Adrenal gland (tissue), 12 donors: ENCODE results near the gene ENDOD1. TPM values are rescaled to one million over a fixed set of nuclear protein-coding genes. Genes with fewer than 3 reads are reported as not detected.

ENCODE experiments used
- DNase-seq, 7 donors: peaks; one replicate each; pipeline ENCODE4 v3.0.0-alpha.2; 2019 to 2020
- H3K27ac ChIP-seq, 5 donors: fragments of 200-600 bp; sonication (generic) in 4 of 5; 1 replicate in 3 of 5; 2 replicates in 2 of 5; pipeline versions ENCODE4 v1.5.1 to v1.8.0; 2016 to 2020; ENCODE audit warnings: mild to moderate bottlenecking in 1 of 5
- H3K27me3 ChIP-seq: fragments of 200-600 bp; 2 replicates; pipeline ENCODE4 v1.8.0; 2021
- H3K36me3 ChIP-seq, 2 donors: fragments of 200-600 bp; replicated peaks in 1 of 2; 1 replicate in 1 of 2; 2 replicates in 1 of 2; pipeline versions ENCODE4 v1.5.1 to v1.8.0; 2018 to 2022
- H3K4me1 ChIP-seq, 2 donors: fragments of 200-600 bp; replicated peaks in 1 of 2; 1 replicate in 1 of 2; 2 replicates in 1 of 2; pipeline versions ENCODE4 v1.5.1 to v1.8.0; 2018 to 2021
- H3K4me3 ChIP-seq, 4 donors: fragments of 200-600 bp; sonication (generic) in 3 of 4; one replicate each; pipeline ENCODE4 v1.5.1; 2016 to 2018
- H3K9me3 ChIP-seq, 3 donors: fragments of 200-600 bp; sonication (generic) in 1 of 3; replicated peaks in 1 of 3; 1 replicate in 2 of 3; 2 replicates in 1 of 3; pipeline versions ENCODE4 v1.5.1 to v1.8.0; 2016 to 2021
- POLR2A ChIP-seq, 2 donors: fragments of 450-650 bp; IDR thresholded peaks; one replicate each; pipeline ENCODE4 v1.6.1; 2017; ENCODE audit warnings: antibody characterized with exemption in 2 of 2, mild to moderate bottlenecking in 2 of 2, moderate library complexity in 1 of 2
- WGBS, 4 donors: extraction: QIAGEN DNeasy Blood & Tissue Kit in 2 of 4; methylation state at CpG; one replicate each; pipeline versions ENCODE4 v1.1.5 to v1.1.7; 2013 to 2017; 5-methylcytosine and 5-hydroxymethylcytosine counted together
- intact Hi-C, 2 donors: fragments of 100-400 bp; cut with DNase I; formaldehyde crosslinking; loops; one replicate each; pipeline versions ENCODE4 v1.14.1 to v1.15.0; 2022 to 2023
- polyA plus RNA-seq, 3 donors: library from polyadenylated mRNA; stranded (reverse); fragments of 200-250 nt in 2 of 3; fragments of 350-450 nt in 1 of 3; fragmentation: Illumina TruSeq in 1 of 3; extraction: RNeasy Lipid Tissue Mini Kit (QIAGEN cat#74804) in 1 of 3; gene quantifications; one replicate each; pipeline ENCODE4 v1.2.3, GENCODE V29; 2013 to 2014
- total RNA-seq, 9 donors: library from RNA; depleted of rRNA in 4 of 9; stranded (reverse); fragments of >200 nt in 4 of 9; fragments of 120-200 nt in 1 of 9; fragmentation: NEBNext Ultra II Directional in 1 of 9; extraction: Animal tissue kit (Norgen Biotek cat#: 25700) in 1 of 9; gene quantifications; one replicate each; pipeline versions ENCODE4 v1.1.0 to v1.2.4, GENCODE V29; 2013 to 2023
- TF ChIP-seq, protein P1 (sequence below), 6 experiments: fragments of 450-650 bp in 4 of 6; fragments of 200-600 bp in 2 of 6; sonication (generic) in 1 of 6; IDR thresholded peaks; 1 replicate in 5 of 6; 2 replicates in 1 of 6; pipeline versions ENCODE4 v1.5.1 to v1.8.0; 2016 to 2021; ENCODE audit warnings: antibody characterized with exemption in 6 of 6, mild to moderate bottlenecking in 2 of 6, moderate library complexity in 1 of 6
- donor health status: healthy with polysubstance abuse.
- donor health status: Bipolar disorder and iron deficiency.
- donor health status: DM: yes; HTN: yes; CAD: no.
- donor health status: DM: no; HTN: no; CAD: no.
- donor health status: DM: no; HTN: no; CAD: no.
- donor health status: DM: yes; HTN: yes; CAD: no.

The ENDOD1 gene
- total and polyA plus RNA-seq, 12 donors = 6.1 to 61.6 (median 32.8) TPM

DNA sequence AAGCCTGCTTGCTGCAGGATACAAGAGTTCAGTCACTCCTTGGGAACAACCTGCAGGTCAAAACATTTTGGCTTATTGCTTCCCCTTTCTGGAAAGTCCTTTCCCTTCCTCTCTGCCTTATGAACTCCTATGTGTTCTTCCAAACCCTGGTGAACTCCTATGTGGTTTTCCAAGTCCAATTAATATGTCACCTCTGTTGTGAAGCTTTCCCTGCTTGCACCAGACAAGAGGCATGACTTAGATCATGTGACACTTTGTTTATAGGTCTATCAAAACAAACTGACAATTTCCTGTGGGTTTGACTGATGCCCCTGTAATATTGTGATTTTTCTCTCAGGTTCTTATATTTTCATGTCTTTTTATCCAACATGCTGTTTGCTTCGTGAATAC lies 64.2 kb downstream of the ENDOD1 start:
- Histone ChIP-seq H3K36me3 (no peaks in the 10 kb centered on the region), H3K4me1 (peaks cover 0 to 19% of the 10 kb centered on the region in 2 donors), H3K27ac (no peak overlapping the region), H3K9me3 (no peaks in the 10 kb centered on the region), H3K4me3 (no peak overlapping the region), H3K27me3 (no peaks in the 10 kb centered on the region)
- 79 to 100% (median 81%) methylated on average over 1 of the region's 1 CpG for WGBS, 4 donors
- DNase-seq = no peak
- intact Hi-C loops = loop anchor here in 1 of 2 donors (2.0 to 5.0 kb wide), 2 partner anchors 553 to 611 kb away; no protein-coding TSS in a partner anchor
- TF ChIP-seq, protein P1, sequence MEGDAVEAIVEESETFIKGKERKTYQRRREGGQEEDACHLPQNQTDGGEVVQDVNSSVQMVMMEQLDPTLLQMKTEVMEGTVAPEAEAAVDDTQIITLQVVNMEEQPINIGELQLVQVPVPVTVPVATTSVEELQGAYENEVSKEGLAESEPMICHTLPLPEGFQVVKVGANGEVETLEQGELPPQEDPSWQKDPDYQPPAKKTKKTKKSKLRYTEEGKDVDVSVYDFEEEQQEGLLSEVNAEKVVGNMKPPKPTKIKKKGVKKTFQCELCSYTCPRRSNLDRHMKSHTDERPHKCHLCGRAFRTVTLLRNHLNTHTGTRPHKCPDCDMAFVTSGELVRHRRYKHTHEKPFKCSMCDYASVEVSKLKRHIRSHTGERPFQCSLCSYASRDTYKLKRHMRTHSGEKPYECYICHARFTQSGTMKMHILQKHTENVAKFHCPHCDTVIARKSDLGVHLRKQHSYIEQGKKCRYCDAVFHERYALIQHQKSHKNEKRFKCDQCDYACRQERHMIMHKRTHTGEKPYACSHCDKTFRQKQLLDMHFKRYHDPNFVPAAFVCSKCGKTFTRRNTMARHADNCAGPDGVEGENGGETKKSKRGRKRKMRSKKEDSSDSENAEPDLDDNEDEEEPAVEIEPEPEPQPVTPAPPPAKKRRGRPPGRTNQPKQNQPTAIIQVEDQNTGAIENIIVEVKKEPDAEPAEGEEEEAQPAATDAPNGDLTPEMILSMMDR (IDR thresholded peaks at IDR 0.05) = no peak
- TF ChIP-seq POLR2A (IDR thresholded peaks at IDR 0.05) = no peak

DNA sequence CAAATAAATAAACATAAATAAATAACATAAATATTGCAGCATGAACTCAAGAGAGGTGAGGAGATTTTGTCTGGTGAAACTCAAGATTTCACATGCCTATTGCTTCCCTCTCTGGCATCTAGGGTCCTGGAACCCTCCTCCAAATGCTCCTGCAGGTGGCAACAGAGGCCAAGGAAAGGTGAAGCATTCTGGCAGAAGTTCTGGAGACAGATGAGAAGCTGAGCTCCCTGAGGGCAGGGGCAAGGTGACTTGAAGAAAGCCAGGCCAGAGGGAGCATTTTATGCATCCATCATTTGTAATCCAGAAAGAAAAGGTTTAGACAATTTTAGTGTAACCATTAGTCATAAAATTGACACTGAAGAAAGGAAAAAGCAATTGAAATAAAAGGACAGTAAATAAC lies 64.9 kb downstream of the ENDOD1 start:
- intact Hi-C loops = loop anchor here in 1 of 2 donors (5.0 kb wide), 1 partner anchor 553 kb away; no protein-coding TSS in a partner anchor
- H3K27ac ChIP-seq = no peak overlapping the region
- H3K9me3 ChIP-seq = no peaks in the 10 kb centered on the region
- H3K36me3 ChIP-seq = no peaks in the 10 kb centered on the region
- no peak for TF ChIP-seq POLR2A (IDR thresholded peaks at IDR 0.05)
- TF ChIP-seq, protein P1 (IDR thresholded peaks at IDR 0.05) = peak; percentile 12 to 64 (median 56)
- peak; percentile 46 to 78 (median 53) for DNase-seq
- H3K4me3 ChIP-seq = no peak overlapping the region
- H3K27me3 ChIP-seq = no peaks in the 10 kb centered on the region
- peaks cover 0 to 18% of the 10 kb centered on the region in 2 donors for H3K4me1 ChIP-seq

DNA sequence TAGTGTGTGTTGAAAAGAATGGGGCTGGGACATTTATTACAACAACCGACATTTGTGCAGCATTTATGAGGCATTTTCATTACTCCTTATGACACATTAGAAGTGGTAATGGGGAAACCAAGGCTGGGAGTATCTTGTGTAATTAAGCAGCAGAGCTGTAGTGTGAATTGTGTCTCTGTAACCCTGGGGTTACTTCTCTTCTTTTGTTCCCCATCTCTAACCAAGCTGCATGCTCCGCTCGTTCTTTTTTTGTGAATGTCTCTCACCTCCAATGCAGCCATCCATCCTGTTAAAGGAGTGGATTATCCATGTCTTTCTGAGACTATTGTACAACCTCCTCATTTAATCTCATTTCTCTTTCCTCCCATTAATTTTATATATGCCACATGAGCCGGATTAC lies 65.7 kb downstream of the ENDOD1 start:
- H3K4me3 ChIP-seq = no peak overlapping the region
- H3K27ac ChIP-seq = no peak overlapping the region
- H3K4me1 ChIP-seq = peaks cover 0 to 12% of the 10 kb centered on the region in 2 donors
- H3K9me3 ChIP-seq = no peaks in the 10 kb centered on the region
- TF ChIP-seq, protein P1 (IDR thresholded peaks at IDR 0.05) = no peak
- TF ChIP-seq POLR2A (IDR thresholded peaks at IDR 0.05) = no peak
- WGBS, 4 donors = 94 to 98% (median 96%) methylated on average over 4 of the region's 4 CpGs
- no peak for DNase-seq
- H3K27me3 ChIP-seq = no peaks in the 10 kb centered on the region
- H3K36me3 ChIP-seq = no peaks in the 10 kb centered on the region
- intact Hi-C loops = no loop called here

DNA sequence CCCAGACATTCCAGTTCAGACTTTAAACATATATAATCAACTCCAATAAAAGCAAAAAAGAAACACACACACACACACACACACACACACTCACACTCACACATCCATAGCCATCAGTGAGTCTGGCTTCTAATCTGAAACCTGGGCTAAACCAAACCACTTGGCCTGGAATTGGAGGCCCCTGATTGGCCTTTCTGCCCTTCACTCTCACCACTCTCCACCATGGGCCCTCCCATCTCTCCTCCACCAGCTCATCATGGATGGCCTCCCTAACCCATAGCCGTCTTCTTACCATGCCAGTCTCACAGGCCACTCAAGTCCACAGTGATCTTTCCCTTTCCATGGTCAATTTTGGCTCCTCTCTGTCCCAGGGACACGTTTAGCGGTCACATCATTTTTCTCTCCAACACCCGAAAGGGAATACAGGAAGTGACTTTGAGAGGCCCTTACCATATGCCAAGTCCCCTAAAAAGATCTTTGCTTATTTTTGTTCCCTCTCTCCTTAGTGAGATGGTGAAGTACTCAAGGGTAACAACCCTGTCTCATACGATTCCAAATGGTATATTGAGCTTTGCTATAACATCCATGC lies 66.6 kb downstream of the ENDOD1 start:
- Histone ChIP-seq H3K27me3 (no peaks in the 10 kb centered on the region), H3K4me1 (peaks cover 0 to 12% of the 10 kb centered on the region in 2 donors), H3K27ac (no peak overlapping the region), H3K4me3 (no peak overlapping the region), H3K36me3 (no peaks in the 10 kb centered on the region), H3K9me3 (no peaks in the 10 kb centered on the region)
- no peak for DNase-seq
- WGBS, 4 donors = 79 to 88% (median 86%) methylated on average over 5 of the region's 5 CpGs
- intact Hi-C loops = no loop called here
- TF ChIP-seq POLR2A (IDR thresholded peaks at IDR 0.05) = no peak
- TF ChIP-seq, protein P1 (IDR thresholded peaks at IDR 0.05) = no peak
